ENCODE measurements around the gene ZC3H10.

Gene ZC3H10

GRCh38 chr12:56152132-56152755 lies 34.2 kb downstream of the ZC3H10 start, which contains the start of gene MYL6B:
MYL6B (plus strand) TSS chr12:56152587; CDS start chr12:56153919, 1,332 bp downstream.
- H3K4me3 ChIP-seq (ENCODE audit: low read length): peak within 1 kb of the TSS; percentile 69
- TF ChIP-seq ZNF274 (IDR thresholded peaks at IDR 0.05; ENCODE audit: low read depth, low read length): no peak

- H3K4me3 ChIP-seq (ENCODE audit: low read length): peak overlapping the region; percentile 69
- TF ChIP-seq ZNF274 (IDR thresholded peaks at IDR 0.05; ENCODE audit: low read depth, low read length): no peak
Observed at GRCh38 chr12:56152756-56153677, 35.0 kb downstream of the ZC3H10 start.

- no peak for TF ChIP-seq ZNF274 (IDR thresholded peaks at IDR 0.05; ENCODE audit: low read depth, low read length)
- no peak overlapping the region for H3K4me3 ChIP-seq (ENCODE audit: low read length)
Observed at GRCh38 chr12:56153678-56154065, 35.6 kb downstream of the ZC3H10 start.

- no peak overlapping the region for H3K4me3 ChIP-seq (ENCODE audit: low read length)
- TF ChIP-seq ZNF274 (IDR thresholded peaks at IDR 0.05; ENCODE audit: low read depth, low read length): no peak
Observed at GRCh38 chr12:56154246-56154771, 36.2 kb downstream of the ZC3H10 start.

- no peak for TF ChIP-seq ZNF274 (IDR thresholded peaks at IDR 0.05; ENCODE audit: low read depth, low read length)
- H3K4me3 ChIP-seq (ENCODE audit: low read length): no peak overlapping the region
Observed at GRCh38 chr12:56154818-56155217, 36.8 kb downstream of the ZC3H10 start.

- H3K4me3 ChIP-seq (ENCODE audit: low read length): no peak overlapping the region
- no peak for TF ChIP-seq ZNF274 (IDR thresholded peaks at IDR 0.05; ENCODE audit: low read depth, low read length)
Observed at GRCh38 chr12:56155256-56155845, 37.3 kb downstream of the ZC3H10 start.

GRCh38 chr12:56156464-56157200 lies 38.6 kb downstream of the ZC3H10 start:
- peak overlapping the region; percentile 68; the same call in 1 of the 2 replicates for H3K4me3 ChIP-seq (ENCODE audit: low read length)

DNA sequence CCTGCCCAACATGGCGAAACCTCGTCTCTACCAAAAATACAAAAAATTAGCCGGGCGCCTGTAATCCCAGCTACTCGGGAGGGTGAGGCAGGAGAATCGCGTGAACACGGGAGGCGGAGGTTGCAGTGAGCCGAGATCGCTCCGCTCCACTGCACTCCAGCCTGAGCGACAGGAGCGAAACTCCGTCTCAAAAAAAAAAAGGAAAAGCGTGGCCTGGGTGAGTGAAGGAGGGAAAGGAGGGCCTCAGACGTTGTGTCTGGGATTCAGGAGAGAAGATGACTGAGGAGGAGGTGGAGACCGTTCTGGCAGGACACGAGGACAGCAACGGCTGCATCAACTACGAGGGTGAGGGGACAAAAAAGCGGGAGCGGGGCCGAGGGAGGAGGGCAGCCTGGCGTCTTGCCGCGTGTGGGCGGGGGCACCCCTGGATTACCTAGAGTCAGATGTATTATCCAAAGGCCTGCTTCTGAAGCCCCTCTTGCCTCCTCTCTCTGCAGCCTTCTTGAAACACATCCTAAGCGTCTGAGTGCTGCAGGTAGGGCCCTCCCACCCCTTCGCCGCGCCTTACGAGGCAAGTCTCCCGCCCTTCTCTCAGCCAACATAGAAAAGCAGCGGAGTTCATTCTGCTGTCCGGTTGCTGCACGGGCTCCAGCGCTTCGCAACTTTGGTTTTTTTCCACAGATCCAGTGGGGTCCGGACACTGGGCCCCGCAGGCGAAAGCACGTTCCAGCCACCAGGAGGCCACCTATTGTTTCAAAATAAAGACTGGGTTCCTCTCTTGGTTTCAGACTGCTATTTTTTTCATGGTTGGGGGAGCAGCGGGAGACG lies 39.3 kb downstream of the ZC3H10 start:
- peak overlapping the region; percentile 68; the same call in 1 of the 2 replicates for H3K4me3 ChIP-seq (ENCODE audit: low read length)
- no peak for TF ChIP-seq ZNF274 (IDR thresholded peaks at IDR 0.05; ENCODE audit: low read depth, low read length)

DNA sequence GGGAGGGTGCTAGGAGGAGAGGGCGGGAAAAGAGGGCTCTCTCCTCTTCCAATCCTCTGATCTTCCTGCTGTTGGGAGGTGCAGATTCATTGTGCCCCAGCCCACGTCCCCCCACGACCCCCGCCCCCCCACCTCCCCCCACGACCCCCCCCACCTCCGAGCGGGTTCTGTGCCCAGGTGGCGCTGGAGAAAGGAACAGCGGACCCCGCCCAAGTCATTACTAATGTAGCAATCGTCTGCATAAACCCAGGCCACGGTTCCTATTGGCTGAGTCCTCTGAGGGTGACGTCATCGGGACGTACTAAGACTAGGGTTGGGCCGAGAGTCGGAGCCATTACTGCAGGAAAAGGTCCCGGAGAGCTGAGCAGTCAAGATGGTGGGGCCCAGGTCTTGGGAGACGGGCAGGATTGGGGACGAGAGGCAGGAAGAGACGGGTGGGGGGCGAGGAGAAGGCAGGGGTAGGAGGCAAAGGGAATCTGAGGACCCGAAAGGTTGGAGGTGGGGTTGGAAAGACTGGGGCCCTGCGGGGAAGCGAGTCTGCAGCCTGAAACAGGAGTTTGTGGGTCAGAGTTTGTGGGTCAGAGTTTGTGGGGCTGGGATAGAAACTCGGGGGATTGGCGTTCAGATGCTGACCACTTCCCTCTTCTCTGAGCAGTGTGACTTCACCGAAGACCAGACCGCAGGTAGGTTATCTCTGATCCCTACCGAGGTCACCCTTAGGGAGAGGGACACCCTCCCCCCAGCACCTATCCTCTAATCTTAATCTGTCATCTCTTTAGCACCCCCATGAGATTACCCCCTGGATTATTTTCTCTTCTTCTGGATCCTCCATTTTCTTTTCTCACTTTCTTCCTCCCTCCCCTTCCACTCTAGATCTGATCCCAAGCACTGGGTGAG lies 40.2 kb downstream of the ZC3H10 start, which contains the start of gene MYL6:
Gene MYL6 (plus strand): TSS at position 331 of the 897 bp plus-strand sequence. CDS start 43 bp downstream, at position 374.
- TF ChIP-seq ZNF274 (IDR thresholded peaks at IDR 0.05; ENCODE audit: low read depth, low read length): no peak
- peak within 1 kb of the TSS; percentile 86 for H3K4me3 ChIP-seq (ENCODE audit: low read length)

DNA sequence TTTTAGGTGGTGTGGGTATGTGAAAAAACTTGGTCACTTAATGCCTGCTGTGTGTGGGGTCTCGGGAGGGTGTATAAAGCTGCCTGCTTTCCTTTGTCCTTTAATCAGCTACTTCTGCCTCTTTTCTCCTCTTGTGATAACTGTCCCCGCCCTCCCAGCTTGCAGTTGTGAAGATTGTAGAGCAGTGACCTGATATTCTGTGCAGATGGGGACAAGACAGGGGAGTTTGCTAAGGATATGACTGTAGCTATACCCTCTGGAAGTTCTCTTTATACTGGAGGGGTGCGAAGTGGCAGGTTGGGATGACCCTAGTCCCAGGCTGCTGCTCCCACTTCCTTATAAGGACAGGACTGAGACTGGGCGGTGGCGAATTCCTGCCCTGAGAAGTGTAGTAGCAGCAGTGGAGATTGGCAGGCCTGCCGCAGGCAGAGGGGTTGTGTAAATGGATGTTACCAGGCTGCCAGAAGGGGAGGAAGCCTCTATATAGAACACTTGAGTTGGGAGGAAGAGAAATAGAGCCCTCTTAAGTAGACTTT lies 40.9 kb downstream of the ZC3H10 start:
- H3K4me3 ChIP-seq (ENCODE audit: low read length): peak overlapping the region; percentile 86
- no peak for TF ChIP-seq ZNF274 (IDR thresholded peaks at IDR 0.05; ENCODE audit: low read depth, low read length)

- peak overlapping the region; percentile 86 for H3K4me3 ChIP-seq (ENCODE audit: low read length)
- no peak for TF ChIP-seq ZNF274 (IDR thresholded peaks at IDR 0.05; ENCODE audit: low read depth, low read length)
Observed at GRCh38 chr12:56159482-56160192, 41.6 kb downstream of the ZC3H10 start.
